Activated T-cell treated with anti-CD3 and anti-CD28 coated beads, Interleukin-2, amount 50 U/mL, for 72 hours (primary cell): ENCODE results near the gene NPL. TPM values are rescaled to one million over a fixed set of nuclear protein-coding genes. Genes with fewer than 3 reads are reported as not detected.

ENCODE experiments used
- ATAC-seq, 2 donors: fragments of 150-1000 bp; cut with Tn5 transposase; replicated peaks in 1 of 2; 2 replicates each; pipeline ENCODE4 v1.10.0; 2021; ENCODE audit warnings: moderate library complexity in 2 of 2, mild to moderate bottlenecking in 1 of 2
- DNase-seq, 2 donors: peaks; one replicate each; pipeline ENCODE4 v3.0.0; 2021 to 2022; ENCODE audit warnings: mixed read lengths in 1 of 2
- H3K27ac Mint-ChIP-seq: one replicate; pipeline ENCODE4 v1.8.0; 2022; ENCODE audit warnings: mild to moderate bottlenecking, moderate library complexity, mixed read lengths
- H3K27me3 Mint-ChIP-seq: one replicate; pipeline ENCODE4 v1.8.0; 2022; ENCODE audit warnings: low read depth, mixed read lengths
- H3K36me3 Mint-ChIP-seq, 2 donors: one replicate each; pipeline ENCODE4 v1.8.0; 2022; ENCODE audit warnings: mixed read lengths in 2 of 2, mild to moderate bottlenecking in 1 of 2; ENCODE audit not compliant: insufficient read depth in 2 of 2
- H3K4me1 Mint-ChIP-seq: one replicate; pipeline ENCODE4 v1.8.0; 2022; ENCODE audit warnings: low read depth, mixed read lengths
- H3K4me3 Mint-ChIP-seq, 2 donors: one replicate each; pipeline ENCODE4 v1.8.0; 2022; ENCODE audit warnings: mild to moderate bottlenecking in 2 of 2, mixed read lengths in 2 of 2, moderate library complexity in 2 of 2
- H3K9me3 Mint-ChIP-seq, 2 donors: one replicate each; pipeline ENCODE4 v1.8.0; 2022; ENCODE audit warnings: mixed read lengths in 2 of 2
- total RNA-seq, 2 donors: library from RNA; stranded (reverse); gene quantifications; one replicate each; pipeline ENCODE4 v1.2.3, GENCODE V29; 2022

The NPL gene
- total RNA-seq, 2 donors from 2014 or later = 4.4 to 7.5 TPM

- Mint-ChIP-seq H3K4me1 (peaks cover 41% of the 10 kb centered on the region), H3K9me3 (no peaks in the 10 kb centered on the region), H3K27me3 (no peaks in the 10 kb centered on the region), H3K4me3 (no peak overlapping the region), H3K36me3 (peaks cover 16 to 70% of the 10 kb centered on the region in 2 donors), H3K27ac (peak overlapping the region; percentile 16)
- ATAC-seq = no peak
- no peak for DNase-seq
These were observed 83.3 kb downstream of the NPL start for GRCh38 chr1:182872881-182873280.

GRCh38 chr1:182875889-182876288 is 86.3 kb downstream of the NPL start:
- Mint-ChIP-seq H3K4me1 (peaks cover 40% of the 10 kb centered on the region), H3K4me3 (no peak overlapping the region), H3K27me3 (no peaks in the 10 kb centered on the region), H3K27ac (peak overlapping the region; percentile 60), H3K36me3 (peaks cover 20 to 82% of the 10 kb centered on the region in 2 donors), H3K9me3 (no peaks in the 10 kb centered on the region)
- no peak for ATAC-seq
- no peak for DNase-seq

GRCh38 chr1:182877331-182877730 is 87.8 kb downstream of the NPL start:
- Mint-ChIP-seq H3K4me3 (no peak overlapping the region), H3K27me3 (no peaks in the 10 kb centered on the region), H3K27ac (peak overlapping the region; percentile 87), H3K36me3 (peaks cover 21 to 83% of the 10 kb centered on the region in 2 donors), H3K9me3 (no peaks in the 10 kb centered on the region), H3K4me1 (peaks cover 34% of the 10 kb centered on the region)
- ATAC-seq (no peak), DNase-seq (no peak)

- Mint-ChIP-seq H3K9me3 (no peaks in the 10 kb centered on the region), H3K4me3 (no peak overlapping the region), H3K4me1 (peaks cover 33% of the 10 kb centered on the region), H3K36me3 (peaks cover 22 to 84% of the 10 kb centered on the region in 2 donors), H3K27ac (peak overlapping the region; percentile 87), H3K27me3 (no peaks in the 10 kb centered on the region)
- DNase-seq = peak in 1 of 2 donors; percentile 27
- ATAC-seq = peak; percentile 68 to 69
These were observed 88.3 kb downstream of the NPL start for GRCh38 chr1:182877842-182878241.

Other genes starting within 250 kb of the NPL start
- gene RNASEL, start 200.5 kb upstream of the NPL start, total RNA-seq = 1 to 10 TPM; 3.6 to 3.9 TPM
- gene RGS16, start 185.4 kb upstream of the NPL start, total RNA-seq = 10 to 100 TPM; 73.3 to 79.4 TPM
- gene RGS8, start 105.2 kb upstream of the NPL start, total RNA-seq = under 1 TPM in 1 of 2 donors, not detected in 1; 0.05 TPM
- 10 to 100 TPM; 94.6 to 98.4 TPM for gene DHX9, start 49.6 kb downstream of the NPL start, total RNA-seq
- not detected for gene SHCBP1L, start 163.4 kb downstream of the NPL start, total RNA-seq
- under 1 TPM; 0.24 to 0.51 TPM for gene LAMC1, start 233.6 kb downstream of the NPL start, total RNA-seq